Osteoblast (primary cell): ENCODE measurements around the gene SOX5. TPM values are rescaled to one million over a fixed set of nuclear protein-coding genes. Genes with fewer than 3 reads are reported as not detected.

ENCODE experiments used
- DNase-seq: peaks from one replicate; pipeline ENCODE4 v3.0.0; 2011; ENCODE audit warnings: low spot score, mixed read lengths; ENCODE audit not compliant: insufficient read length; ENCODE audit errors: missing footprints
- H2AFZ ChIP-seq: 2 replicates; pipeline ENCODE4 v1.6.0; 2011; ENCODE audit warnings: mild to moderate bottlenecking, low read length
- H3K27ac ChIP-seq: 2 replicates; pipeline ENCODE4 v1.5.1; 2011; ENCODE audit warnings: mild to moderate bottlenecking, low read depth, low read length, moderate library complexity
- H3K27me3 ChIP-seq: 2 replicates; pipeline ENCODE4 v1.6.0; 2012; ENCODE audit warnings: mild to moderate bottlenecking, control low read depth, inconsistent platforms, low read length, moderate library complexity; ENCODE audit not compliant: insufficient read depth
- H3K36me3 ChIP-seq: 2 replicates; pipeline ENCODE4 v1.5.1; 2011; ENCODE audit warnings: mild to moderate bottlenecking, low read length, control low read depth, moderate library complexity; ENCODE audit not compliant: insufficient read depth
- H3K4me1 ChIP-seq: 2 replicates; pipeline ENCODE4 v1.5.1; 2011; ENCODE audit warnings: mild to moderate bottlenecking, low read length, control low read depth, moderate library complexity; ENCODE audit not compliant: insufficient read depth
- H3K4me2 ChIP-seq: 2 replicates; pipeline ENCODE4 v1.6.0; 2011; ENCODE audit warnings: mild to moderate bottlenecking, low read length; ENCODE audit not compliant: insufficient read depth
- H3K4me3 ChIP-seq: fragments of 200-600 bp; sonication (generic); 3 replicates; pipeline ENCODE4 v1.5.1; 2012; ENCODE audit warnings: mild to moderate bottlenecking, low read length, inconsistent platforms; ENCODE audit not compliant: insufficient read depth
- H3K79me2 ChIP-seq: 2 replicates; pipeline ENCODE4 v1.6.0; 2012; ENCODE audit warnings: mild to moderate bottlenecking, low read length, control low read depth, inconsistent platforms; ENCODE audit not compliant: insufficient read depth
- H3K9me3 ChIP-seq: 2 replicates; pipeline ENCODE4 v1.5.1; 2011; ENCODE audit warnings: low read depth, low read length, control low read depth
- H4K20me1 ChIP-seq: 2 replicates; pipeline ENCODE4 v1.6.0; 2012; ENCODE audit warnings: mild to moderate bottlenecking, low read length, control low read depth; ENCODE audit not compliant: insufficient read depth
- total RNA-seq: library from RNA; depleted of rRNA; stranded (reverse); fragments of >200 nt; gene quantifications from 2 replicates; pipeline ENCODE4 v1.2.3, GENCODE V29; 2012
- TF ChIP-seq, protein P1 (sequence below): IDR thresholded peaks from 2 replicates; pipeline ENCODE4 v1.5.1; 2011; ENCODE audit warnings: mild to moderate bottlenecking, low read depth, low read length, moderate library complexity; ENCODE audit errors: extremely low read depth

Gene SOX5
- total RNA-seq, 1 donor, result 5.1 TPM

DNA sequence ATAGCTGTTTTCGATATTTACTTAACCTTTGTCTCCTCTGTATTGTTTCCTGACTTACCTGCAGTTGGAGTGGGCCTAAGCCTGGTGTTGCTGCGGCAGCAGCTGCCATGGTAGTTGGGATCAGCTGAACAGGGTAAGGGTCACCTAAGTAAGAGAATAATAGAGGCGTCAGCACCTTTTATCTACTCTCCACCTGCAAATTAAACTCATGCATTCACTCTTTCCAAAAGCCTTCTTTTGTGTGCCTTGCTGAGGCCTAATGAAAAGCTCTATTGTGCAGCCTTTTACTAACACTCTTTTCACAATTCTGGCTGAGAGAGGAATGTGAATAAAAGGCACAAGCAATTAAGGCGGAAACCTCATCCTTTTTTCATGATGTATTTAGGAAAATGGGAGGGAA, 308.7 kb downstream of the SOX5 start:
- Histone ChIP-seq H3K79me2 (no peaks in the 10 kb centered on the region), H4K20me1 (no peaks in the 10 kb centered on the region), H3K4me2 (no peak overlapping the region), H3K4me1 (no peaks in the 10 kb centered on the region), H3K27me3 (no peaks in the 10 kb centered on the region), H3K27ac (no peak overlapping the region), H3K4me3 (no peak overlapping the region), H2AFZ (no peak overlapping the region), H3K36me3 (no peaks in the 10 kb centered on the region), H3K9me3 (no peaks in the 10 kb centered on the region)
- no peak for DNase-seq
- TF ChIP-seq, protein P1, sequence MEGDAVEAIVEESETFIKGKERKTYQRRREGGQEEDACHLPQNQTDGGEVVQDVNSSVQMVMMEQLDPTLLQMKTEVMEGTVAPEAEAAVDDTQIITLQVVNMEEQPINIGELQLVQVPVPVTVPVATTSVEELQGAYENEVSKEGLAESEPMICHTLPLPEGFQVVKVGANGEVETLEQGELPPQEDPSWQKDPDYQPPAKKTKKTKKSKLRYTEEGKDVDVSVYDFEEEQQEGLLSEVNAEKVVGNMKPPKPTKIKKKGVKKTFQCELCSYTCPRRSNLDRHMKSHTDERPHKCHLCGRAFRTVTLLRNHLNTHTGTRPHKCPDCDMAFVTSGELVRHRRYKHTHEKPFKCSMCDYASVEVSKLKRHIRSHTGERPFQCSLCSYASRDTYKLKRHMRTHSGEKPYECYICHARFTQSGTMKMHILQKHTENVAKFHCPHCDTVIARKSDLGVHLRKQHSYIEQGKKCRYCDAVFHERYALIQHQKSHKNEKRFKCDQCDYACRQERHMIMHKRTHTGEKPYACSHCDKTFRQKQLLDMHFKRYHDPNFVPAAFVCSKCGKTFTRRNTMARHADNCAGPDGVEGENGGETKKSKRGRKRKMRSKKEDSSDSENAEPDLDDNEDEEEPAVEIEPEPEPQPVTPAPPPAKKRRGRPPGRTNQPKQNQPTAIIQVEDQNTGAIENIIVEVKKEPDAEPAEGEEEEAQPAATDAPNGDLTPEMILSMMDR, result no peak

DNA sequence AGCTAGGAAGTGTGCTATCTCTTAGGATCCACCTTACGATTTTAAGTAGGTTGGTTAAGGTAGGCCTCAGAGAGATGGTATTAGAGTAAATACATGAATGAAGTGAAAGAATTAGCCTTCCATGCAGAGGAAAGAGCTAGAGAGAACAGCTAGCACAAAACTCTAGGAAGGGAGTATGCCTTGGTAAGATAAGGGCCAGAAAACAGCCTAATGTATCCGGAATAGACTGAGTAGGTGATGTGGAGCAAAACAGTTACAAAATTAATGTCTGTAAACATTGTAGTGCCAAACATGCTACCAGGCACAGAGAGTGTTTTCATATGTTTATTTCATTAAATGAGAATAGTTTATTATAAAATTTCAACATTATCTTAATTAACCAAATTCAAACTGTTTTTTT, 315.1 kb downstream of the SOX5 start:
- H3K4me2 ChIP-seq, result no peak overlapping the region
- no peaks in the 10 kb centered on the region for H3K79me2 ChIP-seq
- TF ChIP-seq, protein P1, result no peak
- no peak overlapping the region for H2AFZ ChIP-seq
- no peak for DNase-seq
- no peaks in the 10 kb centered on the region for H3K27me3 ChIP-seq
- no peaks in the 10 kb centered on the region for H3K4me1 ChIP-seq
- no peaks in the 10 kb centered on the region for H4K20me1 ChIP-seq
- no peak overlapping the region for H3K27ac ChIP-seq
- H3K36me3 ChIP-seq, result no peaks in the 10 kb centered on the region
- H3K4me3 ChIP-seq, result no peak overlapping the region
- no peaks in the 10 kb centered on the region for H3K9me3 ChIP-seq

DNA sequence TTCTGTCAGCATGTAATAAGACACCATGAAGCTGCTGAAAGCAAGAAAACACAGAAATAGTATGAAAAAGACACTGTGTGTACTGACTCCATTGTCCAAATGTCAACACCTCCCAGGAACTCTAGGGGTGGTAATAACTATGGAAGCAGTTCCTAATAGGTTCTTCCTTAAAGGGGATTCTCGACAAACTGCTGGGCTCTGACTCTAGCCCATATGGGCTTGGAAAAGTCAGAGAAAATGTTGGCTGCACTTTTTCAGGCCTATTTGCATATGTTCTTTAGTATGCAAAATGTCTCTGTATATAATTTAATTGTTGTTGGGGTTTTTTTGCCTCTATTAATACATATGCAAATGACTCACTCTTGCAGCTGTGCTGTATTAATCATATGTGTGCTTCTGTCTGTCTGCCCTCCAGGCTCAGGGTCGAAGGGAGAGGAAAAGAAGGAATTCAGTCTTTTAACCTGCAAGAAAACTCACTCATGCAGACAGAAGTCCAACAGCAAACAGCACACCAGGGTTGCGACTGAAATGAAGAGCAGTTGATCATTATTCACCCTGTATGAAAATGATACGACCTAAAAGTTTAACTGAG, 317.6 kb downstream of the SOX5 start:
- no peaks in the 10 kb centered on the region for H3K9me3 ChIP-seq
- H3K27ac ChIP-seq, result no peak overlapping the region
- no peaks in the 10 kb centered on the region for H3K79me2 ChIP-seq
- H3K4me3 ChIP-seq, result no peak overlapping the region
- TF ChIP-seq, protein P1, result no peak
- no peaks in the 10 kb centered on the region for H4K20me1 ChIP-seq
- H3K4me1 ChIP-seq, result no peaks in the 10 kb centered on the region
- no peaks in the 10 kb centered on the region for H3K27me3 ChIP-seq
- DNase-seq, result no peak
- H3K4me2 ChIP-seq, result no peak overlapping the region
- no peak overlapping the region for H2AFZ ChIP-seq
- H3K36me3 ChIP-seq, result no peaks in the 10 kb centered on the region

DNA sequence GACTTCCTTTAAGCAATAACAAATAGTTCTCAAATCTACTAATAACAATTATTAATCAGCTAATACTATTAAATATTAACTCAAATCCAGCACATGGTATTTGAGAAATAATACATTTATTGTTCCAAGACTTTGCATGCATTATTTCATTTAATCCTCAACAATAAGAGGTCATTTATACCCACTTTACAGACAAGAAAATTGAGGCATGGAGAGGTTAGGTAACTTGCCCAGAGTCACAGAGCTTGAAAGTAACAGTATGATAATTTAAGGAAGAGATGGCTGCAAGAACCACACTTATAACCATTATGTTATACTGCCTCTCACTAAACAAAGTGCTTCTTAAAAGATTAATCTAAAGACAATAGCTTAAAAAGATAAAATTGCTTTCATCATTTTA, 318.9 kb downstream of the SOX5 start:
- no peak overlapping the region for H3K4me3 ChIP-seq
- H4K20me1 ChIP-seq, result no peaks in the 10 kb centered on the region
- no peak overlapping the region for H2AFZ ChIP-seq
- no peaks in the 10 kb centered on the region for H3K4me1 ChIP-seq
- no peak overlapping the region for H3K4me2 ChIP-seq
- no peak overlapping the region for H3K27ac ChIP-seq
- no peak for DNase-seq
- no peaks in the 10 kb centered on the region for H3K27me3 ChIP-seq
- no peaks in the 10 kb centered on the region for H3K79me2 ChIP-seq
- H3K9me3 ChIP-seq, result no peaks in the 10 kb centered on the region
- H3K36me3 ChIP-seq, result no peaks in the 10 kb centered on the region
- TF ChIP-seq, protein P1, result no peak
